ENCODE data around the gene FRMD4A. TPM values are rescaled to one million over a fixed set of nuclear protein-coding genes. Genes with fewer than 3 reads are reported as not detected.

FRMD4A gene
- total RNA-seq, 4 donors from 2014 or later: 4.4 to 7.1 (median 5.2) TPM

GRCh38 chr10:13839430-13839990, 491.2 kb downstream of the FRMD4A start:
- TF ChIP-seq CTCF (IDR thresholded peaks at IDR 0.05 in 4 of 5, conservative IDR thresholded peaks at IDR 0.05 in 1 of 5): no peak
- TF ChIP-seq POLR2A (IDR thresholded peaks at IDR 0.05): no peak
- intact Hi-C loops (cut with DNase I; ENCODE audit: low total_unique reads) (no loop called here), in situ Hi-C loops (cut with MboI; ENCODE audit: low sequenced_read_pairs in 4 of 4) (no loop called here)
- ATAC-seq (no peak), DNase-seq (peak in 1 of 2 donors; percentile 30)
- Histone ChIP-seq H3K27ac (peak overlapping the region; percentile 46 to 68 (median 58)), H3K4me3 (no peak overlapping the region), H3K27me3 (no peaks in the 10 kb centered on the region), H3K9me3 (no peaks in the 10 kb centered on the region), H3K36me3 (no peaks in the 10 kb centered on the region), H3K4me1 (peaks cover 20 to 23% of the 10 kb centered on the region in 2 donors)

GRCh38 chr10:13839030-13839429, 491.7 kb downstream of the FRMD4A start:
- Histone ChIP-seq H3K9me3 (no peaks in the 10 kb centered on the region), H3K36me3 (no peaks in the 10 kb centered on the region), H3K4me1 (peaks cover 20 to 23% of the 10 kb centered on the region in 2 donors), H3K27me3 (no peaks in the 10 kb centered on the region), H3K27ac (peak overlapping the region; percentile 46 to 68 (median 58)), H3K4me3 (no peak overlapping the region)
- ATAC-seq (no peak), DNase-seq (no peak)
- TF ChIP-seq POLR2A (IDR thresholded peaks at IDR 0.05): no peak
- TF ChIP-seq CTCF (IDR thresholded peaks at IDR 0.05 in 4 of 5, conservative IDR thresholded peaks at IDR 0.05 in 1 of 5): no peak
- intact Hi-C loops (cut with DNase I; ENCODE audit: low total_unique reads) (no loop called here), in situ Hi-C loops (cut with MboI; ENCODE audit: low sequenced_read_pairs in 4 of 4) (no loop called here)

GRCh38 chr10:13837966-13838365, 492.8 kb downstream of the FRMD4A start:
- ATAC-seq: no peak
- intact Hi-C loops (cut with DNase I; ENCODE audit: low total_unique reads): no loop called here
- no peak overlapping the region for H3K27ac ChIP-seq

GRCh38 chr10:13834581-13835286, 496.0 kb downstream of the FRMD4A start:
- ATAC-seq (peak in 1 of 2 donors; percentile 35), DNase-seq (peak in 1 of 2 donors; percentile 27)
- no peaks in the 10 kb centered on the region for H3K36me3 ChIP-seq
- H3K4me1 ChIP-seq: peaks cover 19 to 25% of the 10 kb centered on the region in 2 donors
- no peak for TF ChIP-seq POLR2A (IDR thresholded peaks at IDR 0.05)
- TF ChIP-seq CTCF (IDR thresholded peaks at IDR 0.05 in 4 of 5, conservative IDR thresholded peaks at IDR 0.05 in 1 of 5): no peak
- H3K27me3 ChIP-seq: no peaks in the 10 kb centered on the region
- peak overlapping the region in 1 of 4 donors; percentile 17 for H3K4me3 ChIP-seq
- intact Hi-C loops (cut with DNase I; ENCODE audit: low total_unique reads): no loop called here
- peak overlapping the region; percentile 3 to 68 (median 42) for H3K27ac ChIP-seq
- in situ Hi-C loops (cut with MboI; ENCODE audit: low sequenced_read_pairs in 4 of 4): no loop called here
- no peaks in the 10 kb centered on the region for H3K9me3 ChIP-seq

More at GRCh38 chr10:13837966-13838365, 492.8 kb downstream of the FRMD4A start:
- H3K27me3 ChIP-seq: no peaks in the 10 kb centered on the region
- TF ChIP-seq POLR2A (IDR thresholded peaks at IDR 0.05) (no peak), CTCF (IDR thresholded peaks at IDR 0.05 in 4 of 5, conservative IDR thresholded peaks at IDR 0.05 in 1 of 5) (no peak)
- in situ Hi-C loops (cut with MboI; ENCODE audit: low sequenced_read_pairs in 4 of 4): no loop called here
- DNase-seq: no peak
- H3K4me1 ChIP-seq: peaks cover 20 to 23% of the 10 kb centered on the region in 2 donors
- no peaks in the 10 kb centered on the region for H3K9me3 ChIP-seq
- no peak overlapping the region for H3K4me3 ChIP-seq
- H3K36me3 ChIP-seq: no peaks in the 10 kb centered on the region
